ENCODE results near the gene CDPF1. TPM values are rescaled to one million over a fixed set of nuclear protein-coding genes. Genes with fewer than 3 reads are reported as not detected.

CDPF1 gene
- polyA plus RNA-seq, 2 of the 4 experiments (the other 2 are of a cell fraction): 8.9 to 9.6 TPM

DNA sequence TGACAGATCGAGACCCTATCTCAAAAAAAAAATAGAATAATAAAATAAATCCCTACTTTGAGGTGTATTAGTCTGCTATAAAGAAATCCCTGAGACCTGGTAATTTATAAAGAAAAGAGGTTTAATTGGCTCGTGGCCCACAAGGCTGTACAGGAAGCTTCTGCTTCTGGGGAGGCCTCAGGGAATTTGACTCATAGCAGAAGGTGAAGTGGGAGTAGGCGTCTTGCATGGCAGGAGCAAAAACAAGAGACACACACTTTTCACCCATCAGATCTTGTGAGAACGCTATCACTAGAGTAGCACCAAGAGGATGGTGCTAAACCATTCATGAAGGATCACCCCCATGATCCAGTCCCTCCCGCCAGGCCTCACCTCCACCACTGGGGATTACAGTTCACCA, 29.2 kb downstream of the CDPF1 start:
- Histone ChIP-seq H3K4me2 (no peak overlapping the region), H3K27ac (no peak overlapping the region), H3K9me3 (no peaks in the 10 kb centered on the region), H3K4me3 (no peak overlapping the region), H3K4me1 (no peaks in the 10 kb centered on the region)
- ChIA-PET POLR2A (no interaction called here), CTCF (interaction anchor here (0.7 kb wide), 1 partner anchor 173 kb away, joined by 3 read pairs; no protein-coding TSS in a partner anchor)
- TF ChIP-seq FOSL2 (IDR thresholded peaks at IDR 0.05): no peak
- TF ChIP-seq FOSL2 (CRISPR knock-in tag; IDR thresholded peaks at IDR 0.05): no peak
- TF ChIP-seq CHD4 (IDR thresholded peaks at IDR 0.05; ENCODE audit: borderline replicate concordance): no peak
- no peak for TF ChIP-seq TP53 (CRISPR knock-in tag; IDR thresholded peaks at IDR 0.05)
- TF ChIP-seq, protein P1, sequence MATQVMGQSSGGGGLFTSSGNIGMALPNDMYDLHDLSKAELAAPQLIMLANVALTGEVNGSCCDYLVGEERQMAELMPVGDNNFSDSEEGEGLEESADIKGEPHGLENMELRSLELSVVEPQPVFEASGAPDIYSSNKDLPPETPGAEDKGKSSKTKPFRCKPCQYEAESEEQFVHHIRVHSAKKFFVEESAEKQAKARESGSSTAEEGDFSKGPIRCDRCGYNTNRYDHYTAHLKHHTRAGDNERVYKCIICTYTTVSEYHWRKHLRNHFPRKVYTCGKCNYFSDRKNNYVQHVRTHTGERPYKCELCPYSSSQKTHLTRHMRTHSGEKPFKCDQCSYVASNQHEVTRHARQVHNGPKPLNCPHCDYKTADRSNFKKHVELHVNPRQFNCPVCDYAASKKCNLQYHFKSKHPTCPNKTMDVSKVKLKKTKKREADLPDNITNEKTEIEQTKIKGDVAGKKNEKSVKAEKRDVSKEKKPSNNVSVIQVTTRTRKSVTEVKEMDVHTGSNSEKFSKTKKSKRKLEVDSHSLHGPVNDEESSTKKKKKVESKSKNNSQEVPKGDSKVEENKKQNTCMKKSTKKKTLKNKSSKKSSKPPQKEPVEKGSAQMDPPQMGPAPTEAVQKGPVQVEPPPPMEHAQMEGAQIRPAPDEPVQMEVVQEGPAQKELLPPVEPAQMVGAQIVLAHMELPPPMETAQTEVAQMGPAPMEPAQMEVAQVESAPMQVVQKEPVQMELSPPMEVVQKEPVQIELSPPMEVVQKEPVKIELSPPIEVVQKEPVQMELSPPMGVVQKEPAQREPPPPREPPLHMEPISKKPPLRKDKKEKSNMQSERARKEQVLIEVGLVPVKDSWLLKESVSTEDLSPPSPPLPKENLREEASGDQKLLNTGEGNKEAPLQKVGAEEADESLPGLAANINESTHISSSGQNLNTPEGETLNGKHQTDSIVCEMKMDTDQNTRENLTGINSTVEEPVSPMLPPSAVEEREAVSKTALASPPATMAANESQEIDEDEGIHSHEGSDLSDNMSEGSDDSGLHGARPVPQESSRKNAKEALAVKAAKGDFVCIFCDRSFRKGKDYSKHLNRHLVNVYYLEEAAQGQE (IDR thresholded peaks at IDR 0.05): no peak
- no peak for TF ChIP-seq RFX5 (IDR thresholded peaks at IDR 0.05)
- TF ChIP-seq, protein P2, sequence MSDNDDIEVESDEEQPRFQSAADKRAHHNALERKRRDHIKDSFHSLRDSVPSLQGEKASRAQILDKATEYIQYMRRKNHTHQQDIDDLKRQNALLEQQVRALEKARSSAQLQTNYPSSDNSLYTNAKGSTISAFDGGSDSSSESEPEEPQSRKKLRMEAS (IDR thresholded peaks at IDR 0.05): no peak
- TF ChIP-seq KDM1A (IDR thresholded peaks at IDR 0.05; ENCODE audit: low read depth): no peak
- no peak for TF ChIP-seq CBX8 (IDR thresholded peaks at IDR 0.05)
- TF ChIP-seq, protein P3, sequence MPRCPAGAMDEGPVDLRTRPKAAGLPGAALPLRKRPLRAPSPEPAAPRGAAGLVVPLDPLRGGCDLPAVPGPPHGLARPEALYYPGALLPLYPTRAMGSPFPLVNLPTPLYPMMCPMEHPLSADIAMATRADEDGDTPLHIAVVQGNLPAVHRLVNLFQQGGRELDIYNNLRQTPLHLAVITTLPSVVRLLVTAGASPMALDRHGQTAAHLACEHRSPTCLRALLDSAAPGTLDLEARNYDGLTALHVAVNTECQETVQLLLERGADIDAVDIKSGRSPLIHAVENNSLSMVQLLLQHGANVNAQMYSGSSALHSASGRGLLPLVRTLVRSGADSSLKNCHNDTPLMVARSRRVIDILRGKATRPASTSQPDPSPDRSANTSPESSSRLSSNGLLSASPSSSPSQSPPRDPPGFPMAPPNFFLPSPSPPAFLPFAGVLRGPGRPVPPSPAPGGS (IDR thresholded peaks at IDR 0.05): no peak
- TF ChIP-seq, protein P4, sequence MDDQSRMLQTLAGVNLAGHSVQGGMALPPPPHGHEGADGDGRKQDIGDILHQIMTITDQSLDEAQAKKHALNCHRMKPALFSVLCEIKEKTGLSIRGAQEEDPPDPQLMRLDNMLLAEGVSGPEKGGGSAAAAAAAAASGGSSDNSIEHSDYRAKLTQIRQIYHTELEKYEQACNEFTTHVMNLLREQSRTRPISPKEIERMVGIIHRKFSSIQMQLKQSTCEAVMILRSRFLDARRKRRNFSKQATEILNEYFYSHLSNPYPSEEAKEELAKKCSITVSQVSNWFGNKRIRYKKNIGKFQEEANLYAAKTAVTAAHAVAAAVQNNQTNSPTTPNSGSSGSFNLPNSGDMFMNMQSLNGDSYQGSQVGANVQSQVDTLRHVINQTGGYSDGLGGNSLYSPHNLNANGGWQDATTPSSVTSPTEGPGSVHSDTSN (IDR thresholded peaks at IDR 0.05): no peak
- TF ChIP-seq, protein P5, sequence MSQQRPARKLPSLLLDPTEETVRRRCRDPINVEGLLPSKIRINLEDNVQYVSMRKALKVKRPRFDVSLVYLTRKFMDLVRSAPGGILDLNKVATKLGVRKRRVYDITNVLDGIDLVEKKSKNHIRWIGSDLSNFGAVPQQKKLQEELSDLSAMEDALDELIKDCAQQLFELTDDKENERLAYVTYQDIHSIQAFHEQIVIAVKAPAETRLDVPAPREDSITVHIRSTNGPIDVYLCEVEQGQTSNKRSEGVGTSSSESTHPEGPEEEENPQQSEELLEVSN (IDR thresholded peaks at IDR 0.05; ENCODE audit: borderline replicate concordance, low read depth): no peak
- TF ChIP-seq, protein P6, sequence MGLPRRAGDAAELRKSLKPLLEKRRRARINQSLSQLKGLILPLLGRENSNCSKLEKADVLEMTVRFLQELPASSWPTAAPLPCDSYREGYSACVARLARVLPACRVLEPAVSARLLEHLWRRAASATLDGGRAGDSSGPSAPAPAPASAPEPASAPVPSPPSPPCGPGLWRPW (IDR thresholded peaks at IDR 0.05): no peak
- no peak for TF ChIP-seq ZC3H11A (IDR thresholded peaks at IDR 0.05)
- no peak for TF ChIP-seq MAFK (IDR thresholded peaks at IDR 0.05; ENCODE audit: partially characterized antibody)
- TF ChIP-seq, protein P7, sequence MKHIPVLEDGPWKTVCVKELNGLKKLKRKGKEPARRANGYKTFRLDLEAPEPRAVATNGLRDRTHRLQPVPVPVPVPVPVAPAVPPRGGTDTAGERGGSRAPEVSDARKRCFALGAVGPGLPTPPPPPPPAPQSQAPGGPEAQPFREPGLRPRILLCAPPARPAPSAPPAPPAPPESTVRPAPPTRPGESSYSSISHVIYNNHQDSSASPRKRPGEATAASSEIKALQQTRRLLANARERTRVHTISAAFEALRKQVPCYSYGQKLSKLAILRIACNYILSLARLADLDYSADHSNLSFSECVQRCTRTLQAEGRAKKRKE (CRISPR knock-in tag; IDR thresholded peaks at IDR 0.05; ENCODE audit: low read depth): no peak
- TF ChIP-seq EP300 (IDR thresholded peaks at IDR 0.05): no peak
- no peak for TF ChIP-seq POLR2AphosphoS2 (conservative IDR thresholded peaks at IDR 0.05; ENCODE audit: low read length)
- TF ChIP-seq BHLHE40 (IDR thresholded peaks at IDR 0.05; ENCODE audit: low read depth, low read length): no peak
- WGBS (ENCODE audit: missing lambda C conversion rate): 81% methylated on average over 5 of the region's 5 CpGs
- FAIRE-seq: no peak
- ATAC-seq: no peak
- DNase-seq (ENCODE audit: low read depth in 1 of 2, low spot score in 1 of 2): no peak

DNA sequence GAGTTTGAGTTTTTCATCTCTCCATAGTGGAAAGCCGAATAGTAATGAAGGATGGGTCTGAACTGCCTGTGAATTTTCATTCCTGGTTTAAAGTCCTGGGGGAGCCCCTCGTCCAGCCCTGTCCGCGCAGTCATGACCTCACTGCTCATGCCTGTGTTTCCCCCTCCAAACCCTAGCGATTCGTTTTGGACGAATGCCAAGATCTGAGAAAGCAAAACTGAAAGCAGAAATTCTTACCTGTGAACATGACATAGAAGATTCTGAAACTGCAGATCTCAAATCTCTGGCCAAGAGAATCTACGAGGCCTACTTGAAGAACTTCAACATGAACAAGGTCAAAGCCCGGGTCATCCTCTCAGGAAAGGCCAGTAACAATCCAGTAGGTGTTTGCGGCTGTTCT, 30.5 kb downstream of the CDPF1 start:
- POLR2A ChIA-PET: no interaction called here
- ATAC-seq (no peak), FAIRE-seq (no peak), DNase-seq (ENCODE audit: low read depth in 1 of 2, low spot score in 1 of 2) (no peak)
- H3K4me2 ChIP-seq: no peak overlapping the region
- no peaks in the 10 kb centered on the region for H3K9me3 ChIP-seq
- CTCF ChIA-PET: no interaction called here
- no peaks in the 10 kb centered on the region for H3K4me1 ChIP-seq
- WGBS (ENCODE audit: missing lambda C conversion rate): 71% methylated on average over 10 of the region's 10 CpGs
- no peak overlapping the region for H3K4me3 ChIP-seq
- no peak overlapping the region for H3K27ac ChIP-seq
- TF ChIP-seq, protein P1 (IDR thresholded peaks at IDR 0.05): no peak
- TF ChIP-seq CBX8 (IDR thresholded peaks at IDR 0.05) (no peak), PHF8 (IDR thresholded peaks at IDR 0.05; ENCODE audit: borderline replicate concordance, low read depth) (no peak), RCOR1 (IDR thresholded peaks at IDR 0.05; ENCODE audit: low read depth, low read length) (no peak), POLR2AphosphoS2 (conservative IDR thresholded peaks at IDR 0.05; ENCODE audit: low read length) (no peak), CHD4 (IDR thresholded peaks at IDR 0.05; ENCODE audit: borderline replicate concordance) (no peak), JUN (IDR thresholded peaks at IDR 0.05) (no peak), MAFK (IDR thresholded peaks at IDR 0.05; ENCODE audit: partially characterized antibody) (no peak), TP53 (CRISPR knock-in tag; IDR thresholded peaks at IDR 0.05) (no peak), MAZ (IDR thresholded peaks at IDR 0.05; ENCODE audit: borderline replicate concordance, low read depth, low read length) (no peak), MYC (IDR thresholded peaks at IDR 0.05; ENCODE audit: borderline replicate concordance, low read length) (no peak)
- TF ChIP-seq, protein P4 (IDR thresholded peaks at IDR 0.05): no peak
